CD4-positive, alpha-beta memory T cell (primary cell): ENCODE results near the gene MTFR1L. TPM values are rescaled to one million over a fixed set of nuclear protein-coding genes. Genes with fewer than 3 reads are reported as not detected.

Source experiments
- CTCF ChIA-PET: fragments of 350-600 bp; sonication (Branson Sonifier 250); formaldehyde crosslinking; loops from one replicate; lab custom pipeline; 2021; ENCODE audit warnings: inconsistent platforms; ENCODE audit not compliant: partially characterized antibody; lab: Charles Lee
- POLR2A ChIA-PET: fragments of 350-600 bp; sonication (Branson Sonifier 250); formaldehyde crosslinking; loops from one replicate; lab custom pipeline; 2021; ENCODE audit not compliant: partially characterized antibody; lab: Charles Lee
- DNase-seq, 5 donors: peaks; one replicate each; pipeline versions ENCODE4 v3.0.0 to v3.0.0-alpha.2; 2020 to 2022; ENCODE audit warnings: mixed read lengths in 1 of 5
- H3K27ac ChIP-seq: one replicate; pipeline ENCODE4 v1.7.0; 2013; ENCODE audit warnings: low read depth, low read length
- H3K27me3 ChIP-seq: 2 replicates; pipeline ENCODE4 v1.7.0; 2013; ENCODE audit warnings: mild to moderate bottlenecking, low read length, moderate library complexity; ENCODE audit not compliant: insufficient read depth
- H3K36me3 ChIP-seq: 2 replicates; pipeline ENCODE4 v1.7.0; 2013; ENCODE audit warnings: mild to moderate bottlenecking, low read length, moderate library complexity; ENCODE audit not compliant: insufficient read depth
- H3K4me1 ChIP-seq: 2 replicates; pipeline ENCODE4 v1.7.0; 2013; ENCODE audit warnings: mild to moderate bottlenecking, low read length, moderate library complexity; ENCODE audit not compliant: insufficient read depth
- H3K4me3 ChIP-seq, 2 donors: one replicate each; pipeline ENCODE4 v1.7.0; 2013; ENCODE audit warnings: low read length in 2 of 2, mild to moderate bottlenecking in 1 of 2
- H3K9me3 ChIP-seq, 2 donors: one replicate each; pipeline ENCODE4 v1.7.0; 2013; ENCODE audit warnings: low read length in 2 of 2, control low read depth in 1 of 2; ENCODE audit not compliant: control insufficient read depth in 1 of 2
- H3K27ac Mint-ChIP-seq, 7 donors: one replicate each; pipeline ENCODE4 v1.8.0; 2020 to 2021; ENCODE audit warnings: mixed read lengths in 7 of 7, mild to moderate bottlenecking in 6 of 7, inconsistent platforms in 3 of 7, moderate library complexity in 3 of 7
- H3K27me3 Mint-ChIP-seq, 2 donors: one replicate each; pipeline ENCODE4 v1.8.0; 2020 to 2021; ENCODE audit warnings: mixed read lengths in 2 of 2
- H3K36me3 Mint-ChIP-seq, 2 donors: one replicate each; pipeline ENCODE4 v1.8.0; 2020 to 2021; ENCODE audit warnings: mixed read lengths in 2 of 2, inconsistent platforms in 1 of 2, mild to moderate bottlenecking in 1 of 2
- H3K4me1 Mint-ChIP-seq, 4 donors: one replicate each; pipeline ENCODE4 v1.8.0; 2020 to 2021; ENCODE audit warnings: mixed read lengths in 4 of 4, mild to moderate bottlenecking in 1 of 4
- H3K4me3 Mint-ChIP-seq, 8 donors: one replicate each; pipeline ENCODE4 v1.8.0; 2020 to 2021; ENCODE audit warnings: mixed read lengths in 8 of 8, mild to moderate bottlenecking in 7 of 8, moderate library complexity in 6 of 8, inconsistent platforms in 3 of 8
- H3K9me3 Mint-ChIP-seq, 8 donors: one replicate each; pipeline ENCODE4 v1.8.0; 2020 to 2021; ENCODE audit warnings: mixed read lengths in 8 of 8, mild to moderate bottlenecking in 5 of 8, inconsistent platforms in 3 of 8, moderate library complexity in 1 of 8
- intact Hi-C: fragments of 100-400 bp; cut with micrococcal nuclease; formaldehyde crosslinking; loops from one replicate; pipeline ENCODE4 v1.15.1; 2023
- polyA plus RNA-seq, 2 donors: library from polyadenylated mRNA; unstranded; fragments of 300-500 nt; fragmentation: Illumina TruSeq; gene quantifications; one replicate each; pipeline ENCODE4 v1.2.3, GENCODE V29; 2021
- total RNA-seq, 2 experiments: library from RNA; stranded (reverse); gene quantifications; one replicate each; pipeline ENCODE4 v1.2.3, GENCODE V29; 2021

The MTFR1L gene
- total and polyA plus RNA-seq, 4 experiments from 2014 or later: 27.5 to 58.4 (median 55.3) TPM

- H3K27me3 Mint-ChIP-seq: no peaks in the 10 kb centered on the region
- Histone ChIP-seq H3K27ac (no peak overlapping the region), H3K4me1 (peaks cover 34% of the 10 kb centered on the region), H3K4me3 (no peak overlapping the region), H3K36me3 (peaks cover 5% of the 10 kb centered on the region), H3K27me3 (no peaks in the 10 kb centered on the region), H3K9me3 (no peaks in the 10 kb centered on the region)
- peak overlapping the region in 2 of 7 donors; percentile 37 to 78 for H3K27ac Mint-ChIP-seq
- peaks cover 20 to 24% of the 10 kb centered on the region in 2 donors for H3K36me3 Mint-ChIP-seq
- H3K9me3 Mint-ChIP-seq: peaks cover 0 to 5% (median 0%) of the 10 kb centered on the region in 8 donors
- DNase-seq: no peak
- CTCF ChIA-PET: interaction anchor here (7.0 kb wide), 1 partner anchor 197 kb away, joined by 110 read pairs; no protein-coding TSS in a partner anchor
- peaks cover 21 to 44% (median 26%) of the 10 kb centered on the region in 4 donors for H3K4me1 Mint-ChIP-seq
- POLR2A ChIA-PET: interaction anchor here (5.2 kb wide), 1 partner anchor 13 kb away, joined by 18 read pairs; the partner anchor contains the start of gene MTFR1L
- intact Hi-C loops: no loop called here
- peak overlapping the region in 1 of 8 donors; percentile 53 for H3K4me3 Mint-ChIP-seq
Measured at GRCh38 chr1:25806418-25806817, 13.3 kb upstream of the MTFR1L start.

- Mint-ChIP-seq H3K9me3 (peaks cover 0 to 4% (median 0%) of the 10 kb centered on the region in 8 donors), H3K27me3 (no peaks in the 10 kb centered on the region), H3K4me1 (peaks cover 12 to 31% (median 15%) of the 10 kb centered on the region in 4 donors), H3K36me3 (peaks cover 20 to 24% of the 10 kb centered on the region in 2 donors), H3K27ac (peak overlapping the region in 1 of 7 donors; percentile 29), H3K4me3 (no peak overlapping the region)
- no peak overlapping the region for H3K4me3 ChIP-seq
- ChIA-PET CTCF (interaction anchor here (0.7 to 7.0 kb wide), 9 partner anchors 10 to 303 kb away, joined by 3 to 110 read pairs (median 6); no protein-coding TSS in a partner anchor), POLR2A (interaction anchor here (0.7 to 5.2 kb wide), 3 partner anchors 12 to 302 kb away, joined by 3 to 18 read pairs (median 4); partner anchors contain the start of gene MTFR1L)
- H3K4me1 ChIP-seq: peaks cover 21% of the 10 kb centered on the region
- H3K27me3 ChIP-seq: no peaks in the 10 kb centered on the region
- H3K36me3 ChIP-seq: peaks cover 5% of the 10 kb centered on the region
- no peak for DNase-seq
- intact Hi-C loops: no loop called here
- H3K27ac ChIP-seq: no peak overlapping the region
- H3K9me3 ChIP-seq: no peaks in the 10 kb centered on the region
Measured at GRCh38 chr1:25807480-25808390, 12.0 kb upstream of the MTFR1L start.

DNA sequence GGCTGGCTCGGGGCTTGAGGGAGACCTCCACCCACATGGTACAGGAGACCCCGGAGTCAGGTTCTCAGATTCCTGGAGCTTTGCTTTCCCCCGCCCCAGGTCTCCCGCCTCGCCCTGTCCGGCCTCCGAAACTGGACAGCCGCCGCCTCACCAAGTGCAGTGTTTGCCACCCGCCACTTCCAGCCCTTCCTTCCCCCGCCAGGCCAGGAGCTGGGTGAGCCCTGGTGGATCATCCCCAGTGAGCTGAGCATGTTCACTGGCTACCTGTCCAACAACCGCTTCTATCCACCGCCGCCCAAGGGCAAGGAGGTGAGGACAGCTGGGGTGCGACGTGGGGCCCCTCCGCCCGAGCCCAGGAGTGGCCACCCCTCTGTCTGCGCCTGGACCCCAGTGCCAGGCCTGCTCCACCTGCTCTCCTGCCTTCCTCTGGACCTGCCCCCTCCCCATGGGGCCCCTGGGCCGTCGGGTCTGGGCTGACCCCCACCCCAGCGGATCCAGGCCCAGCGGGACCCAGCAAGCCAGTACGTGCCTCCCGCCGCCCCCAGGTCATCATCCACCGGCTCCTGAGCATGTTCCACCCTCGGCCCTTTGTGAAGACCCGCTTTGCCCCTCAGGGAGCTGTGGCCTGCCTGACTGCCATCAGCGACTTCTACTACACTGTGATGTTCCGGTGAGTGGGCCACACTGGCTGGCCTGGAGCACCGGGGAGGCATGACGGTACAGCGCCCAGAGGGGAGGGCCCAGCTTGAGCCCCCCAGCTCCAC is 11.1 kb upstream of the MTFR1L start:
- H3K36me3 ChIP-seq: peaks cover 5% of the 10 kb centered on the region
- CTCF ChIA-PET: interaction anchor here (0.7 to 7.0 kb wide), 17 partner anchors 8 to 309 kb away, joined by 3 to 110 read pairs (median 4); no protein-coding TSS in a partner anchor
- POLR2A ChIA-PET: interaction anchor here (1.5 to 5.2 kb wide), 4 partner anchors 10 to 303 kb away, joined by 3 to 18 read pairs (median 6); partner anchors contain the start of gene MTFR1L

DNA sequence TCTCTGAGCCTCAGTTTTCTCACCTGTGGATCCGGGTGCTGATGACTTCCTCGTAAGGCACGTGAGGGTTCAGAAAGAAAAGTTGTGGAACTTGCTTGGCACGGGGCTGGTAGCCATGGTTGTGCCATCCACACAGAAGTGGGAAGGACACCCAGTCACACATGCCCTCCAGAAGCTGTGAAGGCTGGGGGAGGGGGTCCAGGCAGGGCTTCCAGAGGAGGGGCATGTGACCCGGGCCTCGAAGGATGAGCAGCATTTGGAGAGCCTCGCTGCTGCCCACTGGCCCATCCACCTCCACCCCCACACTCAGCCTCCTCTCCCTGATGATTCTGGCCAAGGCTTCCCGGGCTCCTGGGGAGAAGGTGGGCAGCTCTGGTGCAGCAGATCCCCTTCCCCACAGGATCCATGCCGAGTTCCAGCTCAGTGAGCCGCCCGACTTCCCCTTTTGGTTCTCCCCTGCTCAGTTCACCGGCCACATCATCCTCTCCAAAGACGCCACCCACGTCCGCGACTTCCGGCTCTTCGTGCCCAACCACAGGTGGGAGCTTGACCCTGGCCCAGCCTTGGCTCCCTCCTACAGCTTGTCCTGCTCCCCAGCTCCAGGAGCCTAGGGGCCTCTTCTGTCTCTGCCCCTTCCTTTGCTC is 10.3 kb upstream of the MTFR1L start:
- no peak overlapping the region for H3K4me3 ChIP-seq
- Mint-ChIP-seq H3K36me3 (peaks cover 20 to 30% of the 10 kb centered on the region in 2 donors), H3K9me3 (peaks cover 0 to 4% (median 0%) of the 10 kb centered on the region in 8 donors), H3K27ac (peak overlapping the region in 1 of 7 donors; percentile 76), H3K4me1 (peaks cover 3 to 20% (median 5%) of the 10 kb centered on the region in 4 donors), H3K27me3 (no peaks in the 10 kb centered on the region), H3K4me3 (no peak overlapping the region)
- CTCF ChIA-PET: interaction anchor here (0.8 to 7.0 kb wide), 27 partner anchors 8 to 310 kb away, joined by 3 to 110 read pairs (median 4); partner anchors contain the start of gene MTFR1L
- peaks cover 5% of the 10 kb centered on the region for H3K36me3 ChIP-seq
- H3K9me3 ChIP-seq: no peaks in the 10 kb centered on the region
- no peak for DNase-seq
- intact Hi-C loops: no loop called here
- no peaks in the 10 kb centered on the region for H3K27me3 ChIP-seq
- no peak overlapping the region for H3K27ac ChIP-seq
- peaks cover 10% of the 10 kb centered on the region for H3K4me1 ChIP-seq
- POLR2A ChIA-PET: interaction anchor here (1.4 to 5.2 kb wide), 5 partner anchors 10 to 304 kb away, joined by 3 to 18 read pairs (median 5); partner anchors contain the start of gene MTFR1L

More for the DNA sequence above, 11.1 kb upstream of the MTFR1L start:
- intact Hi-C loops: no loop called here
- Mint-ChIP-seq H3K27ac (no peak overlapping the region), H3K36me3 (peaks cover 20 to 30% of the 10 kb centered on the region in 2 donors), H3K9me3 (peaks cover 0 to 4% (median 0%) of the 10 kb centered on the region in 8 donors), H3K4me1 (peaks cover 7 to 26% (median 9%) of the 10 kb centered on the region in 4 donors), H3K4me3 (no peak overlapping the region), H3K27me3 (no peaks in the 10 kb centered on the region)
- Histone ChIP-seq H3K4me3 (no peak overlapping the region), H3K27me3 (no peaks in the 10 kb centered on the region), H3K4me1 (peaks cover 11% of the 10 kb centered on the region), H3K9me3 (no peaks in the 10 kb centered on the region), H3K27ac (no peak overlapping the region)
- no peak for DNase-seq

GRCh38 chr1:25809929-25810328 is 9.8 kb upstream of the MTFR1L start:
- H3K36me3 ChIP-seq: peaks cover 5% of the 10 kb centered on the region
- peaks cover 0 to 4% (median 0%) of the 10 kb centered on the region in 8 donors for H3K9me3 Mint-ChIP-seq
- CTCF ChIA-PET: interaction anchor here (0.8 to 7.0 kb wide), 26 partner anchors 9 to 311 kb away, joined by 3 to 110 read pairs (median 4); partner anchors contain the start of gene MTFR1L
- H3K27ac ChIP-seq: no peak overlapping the region
- H3K9me3 ChIP-seq: no peaks in the 10 kb centered on the region
- peaks cover 20 to 33% of the 10 kb centered on the region in 2 donors for H3K36me3 Mint-ChIP-seq
- no peak for DNase-seq
- POLR2A ChIA-PET: interaction anchor here (1.4 to 5.2 kb wide), 4 partner anchors 10 to 201 kb away, joined by 5 to 18 read pairs (median 6); partner anchors contain the start of gene MTFR1L
- intact Hi-C loops: loop anchor here (1.0 kb wide), 2 partner anchors 202 to 290 kb away; no protein-coding TSS in a partner anchor
- H3K27me3 Mint-ChIP-seq: no peaks in the 10 kb centered on the region
- H3K4me1 ChIP-seq: peaks cover 7% of the 10 kb centered on the region
- peaks cover 0 to 15% (median 2%) of the 10 kb centered on the region in 4 donors for H3K4me1 Mint-ChIP-seq
- no peaks in the 10 kb centered on the region for H3K27me3 ChIP-seq
- H3K4me3 Mint-ChIP-seq: no peak overlapping the region
- peak overlapping the region in 1 of 7 donors; percentile 76 for H3K27ac Mint-ChIP-seq
- H3K4me3 ChIP-seq: no peak overlapping the region
